Neuronal stem cell (in vitro differentiated cells): ENCODE measurements around the gene ADGRV1.

ENCODE experiments used
- DNase-seq: peaks from one replicate; pipeline ENCODE4 v3.0.0-alpha.2; 2013; ENCODE audit warnings: low spot score
- H2AFZ ChIP-seq: one replicate; pipeline ENCODE4 v1.6.1; 2013; ENCODE audit warnings: mild to moderate bottlenecking, low read length, inconsistent platforms
- H2AK5ac ChIP-seq: 2 replicates; pipeline ENCODE4 v1.6.1; 2013; ENCODE audit warnings: low read depth, mild to moderate bottlenecking, inconsistent platforms, low read length, moderate library complexity, mixed read lengths
- H2BK120ac ChIP-seq: 2 replicates; pipeline ENCODE4 v1.6.1; 2013; ENCODE audit warnings: low read depth, mild to moderate bottlenecking, inconsistent platforms, low read length, moderate library complexity, mixed read lengths
- H2BK12ac ChIP-seq: one replicate; pipeline ENCODE4 v1.6.1; 2013; ENCODE audit warnings: low read length, inconsistent platforms
- H2BK15ac ChIP-seq: 2 replicates; pipeline ENCODE4 v1.6.1; 2013; ENCODE audit warnings: mild to moderate bottlenecking, low read length, inconsistent platforms, mixed read lengths
- H2BK5ac ChIP-seq: one replicate; pipeline ENCODE4 v1.6.1; 2013; ENCODE audit warnings: inconsistent platforms, mild to moderate bottlenecking, low read length, moderate library complexity
- H3K14ac ChIP-seq: one replicate; pipeline ENCODE4 v1.6.1; 2013; ENCODE audit warnings: low read length, inconsistent platforms
- H3K18ac ChIP-seq: 2 replicates; pipeline ENCODE4 v1.6.1; 2013; ENCODE audit warnings: low read length, inconsistent platforms
- H3K23ac ChIP-seq: 2 replicates; pipeline ENCODE4 v1.6.1; 2013; ENCODE audit warnings: low read depth, mild to moderate bottlenecking, mixed read lengths, low read length, inconsistent platforms; ENCODE audit not compliant: poor library complexity
- H3K27ac ChIP-seq: replicated peaks from 3 replicates; pipeline ENCODE4 v1.5.1; 2013; ENCODE audit warnings: low read length, inconsistent platforms
- H3K27me3 ChIP-seq, 3 experiments: 2 replicates each; pipeline ENCODE4 v1.6.1; 2013; ENCODE audit warnings: low read length in 3 of 3, mild to moderate bottlenecking in 2 of 3, inconsistent platforms in 1 of 3, low read depth in 1 of 3, mixed read lengths in 1 of 3, moderate library complexity in 1 of 3; ENCODE audit not compliant: control insufficient read depth in 3 of 3, insufficient read depth in 3 of 3
- H3K36me3 ChIP-seq, 2 donors: replicated peaks in 1 of 2; 2 replicates each; pipeline ENCODE4 v1.6.1; 2013; ENCODE audit warnings: low read length in 2 of 2; ENCODE audit not compliant: control insufficient read depth in 2 of 2, insufficient read depth in 2 of 2
- H3K4ac ChIP-seq: 2 replicates; pipeline ENCODE4 v1.6.1; 2013; ENCODE audit warnings: inconsistent platforms, mild to moderate bottlenecking, low read length, moderate library complexity
- H3K4me1 ChIP-seq, 2 donors: 1 replicate in 1 of 2; 2 replicates in 1 of 2; pipeline ENCODE4 v1.6.1; 2013; ENCODE audit warnings: low read length in 2 of 2, low read depth in 1 of 2; ENCODE audit not compliant: control insufficient read depth in 2 of 2, insufficient read depth in 1 of 2
- H3K4me2 ChIP-seq: one replicate; pipeline ENCODE4 v1.6.1; 2013; ENCODE audit warnings: mild to moderate bottlenecking, low read length, inconsistent platforms; ENCODE audit not compliant: insufficient read depth, poor library complexity, severe bottlenecking
- H3K4me3 ChIP-seq, 2 donors: 2 replicates each; pipeline ENCODE4 v1.5.1; 2013; ENCODE audit warnings: low read length in 2 of 2, mild to moderate bottlenecking in 2 of 2, inconsistent platforms in 1 of 2, moderate library complexity in 1 of 2
- H3K79me1 ChIP-seq: one replicate; pipeline ENCODE4 v1.6.1; 2013; ENCODE audit warnings: low read depth, mild to moderate bottlenecking, inconsistent platforms, low read length, moderate library complexity
- H3K9ac ChIP-seq: one replicate; pipeline ENCODE4 v1.6.1; 2013; ENCODE audit warnings: mild to moderate bottlenecking, low read depth, low read length, inconsistent platforms; ENCODE audit not compliant: poor library complexity
- H3K9me3 ChIP-seq, 2 donors: replicated peaks in 1 of 2; 2 replicates each; pipeline versions ENCODE3 to v1.6.1; 2013; ENCODE audit warnings: low read length in 2 of 2, mild to moderate bottlenecking in 2 of 2, inconsistent platforms in 1 of 2, low read depth in 1 of 2, mixed read lengths in 1 of 2, moderate library complexity in 1 of 2; ENCODE audit not compliant: control insufficient read depth in 2 of 2, insufficient read depth in 1 of 2
- H4K8ac ChIP-seq: one replicate; pipeline ENCODE4 v1.6.1; 2013; ENCODE audit warnings: low read depth, mild to moderate bottlenecking, inconsistent platforms, low read length, moderate library complexity
- H4K91ac ChIP-seq: one replicate; pipeline ENCODE4 v1.6.1; 2013; ENCODE audit warnings: low read length, low read depth, mild to moderate bottlenecking, inconsistent platforms; ENCODE audit not compliant: poor library complexity
- WGBS, 2 donors: extraction: QIAGEN DNeasy Blood & Tissue Kit; methylation state at CpG; one replicate each; pipeline ENCODE4 v1.1.7; 2013; ENCODE audit warnings: missing lambda C conversion rate in 2 of 2, mixed read lengths in 1 of 2; ENCODE audit not compliant: insufficient read length in 2 of 2, insufficient replicate concordance in 1 of 2; ENCODE audit errors: extremely low coverage in 2 of 2; 5-methylcytosine and 5-hydroxymethylcytosine counted together

Gene ADGRV1

GRCh38 chr5:91164424-91164823, 605.8 kb downstream of the ADGRV1 start:
- Histone ChIP-seq H4K91ac (no peak overlapping the region), H3K4me2 (no peak overlapping the region), H3K27me3 (no peaks in the 10 kb centered on the region), H2BK12ac (no peak overlapping the region), H3K9ac (no peak overlapping the region), H3K9me3 (no peaks in the 10 kb centered on the region), H3K23ac (no peak overlapping the region), H2AK5ac (no peak overlapping the region), H3K18ac (no peak overlapping the region), H2AFZ (no peak overlapping the region), H4K8ac (no peak overlapping the region), H3K79me1 (no peaks in the 10 kb centered on the region), H2BK5ac (no peak overlapping the region), H2BK120ac (no peak overlapping the region), H3K27ac (no peak overlapping the region), H3K4me3 (no peak overlapping the region), H3K4me1 (peaks cover 5 to 7% of the 10 kb centered on the region in 2 donors), H3K14ac (no peak overlapping the region), H3K4ac (no peak overlapping the region), H3K36me3 (peaks cover 0 to 3% of the 10 kb centered on the region in 2 donors), H2BK15ac (no peak overlapping the region)
- no CpG with 5 or more reads among the region's 3 CpGs for WGBS, 2 donors
- DNase-seq: no peak

- Histone ChIP-seq H2BK15ac (no peak overlapping the region), H2BK120ac (no peak overlapping the region), H2BK12ac (no peak overlapping the region), H3K14ac (no peak overlapping the region), H3K4me2 (no peak overlapping the region), H3K18ac (no peak overlapping the region), H3K9me3 (no peaks in the 10 kb centered on the region), H3K27me3 (no peaks in the 10 kb centered on the region), H3K23ac (no peak overlapping the region), H2AK5ac (no peak overlapping the region), H3K9ac (no peak overlapping the region), H4K8ac (no peak overlapping the region), H3K36me3 (peaks cover 0 to 3% of the 10 kb centered on the region in 2 donors), H2BK5ac (no peak overlapping the region), H3K4me3 (no peak overlapping the region), H3K4ac (no peak overlapping the region), H2AFZ (no peak overlapping the region), H3K4me1 (peaks cover 5 to 7% of the 10 kb centered on the region in 2 donors), H4K91ac (no peak overlapping the region), H3K79me1 (no peaks in the 10 kb centered on the region), H3K27ac (no peak overlapping the region)
- DNase-seq: no peak
- no CpG with 5 or more reads among the region's 3 CpGs for WGBS, 2 donors
Measured at GRCh38 chr5:91166059-91166807, 607.6 kb downstream of the ADGRV1 start.

- H3K4me1 ChIP-seq: no peaks in the 10 kb centered on the region
- H2AK5ac ChIP-seq: no peak overlapping the region
- no peak overlapping the region for H3K27ac ChIP-seq
- H3K18ac ChIP-seq: no peak overlapping the region
- H3K36me3 ChIP-seq: peaks cover 0 to 3% of the 10 kb centered on the region in 2 donors
- H4K91ac ChIP-seq: no peak overlapping the region
- no peak overlapping the region for H3K14ac ChIP-seq
- H2BK15ac ChIP-seq: no peak overlapping the region
- no peak overlapping the region for H3K4ac ChIP-seq
- H3K4me2 ChIP-seq: no peak overlapping the region
- no peaks in the 10 kb centered on the region for H3K9me3 ChIP-seq
- no peak for DNase-seq
- no peak overlapping the region for H2BK5ac ChIP-seq
- no peak overlapping the region for H2AFZ ChIP-seq
- no peak overlapping the region for H3K9ac ChIP-seq
- no peak overlapping the region for H3K4me3 ChIP-seq
- H3K23ac ChIP-seq: no peak overlapping the region
- H3K27me3 ChIP-seq: no peaks in the 10 kb centered on the region
- no peak overlapping the region for H4K8ac ChIP-seq
- no CpG with 5 or more reads among the region's 1 CpG for WGBS, 2 donors
- H2BK120ac ChIP-seq: no peak overlapping the region
- H2BK12ac ChIP-seq: no peak overlapping the region
- H3K79me1 ChIP-seq: no peaks in the 10 kb centered on the region
Measured at GRCh38 chr5:91168859-91169258, 610.3 kb downstream of the ADGRV1 start.

DNA sequence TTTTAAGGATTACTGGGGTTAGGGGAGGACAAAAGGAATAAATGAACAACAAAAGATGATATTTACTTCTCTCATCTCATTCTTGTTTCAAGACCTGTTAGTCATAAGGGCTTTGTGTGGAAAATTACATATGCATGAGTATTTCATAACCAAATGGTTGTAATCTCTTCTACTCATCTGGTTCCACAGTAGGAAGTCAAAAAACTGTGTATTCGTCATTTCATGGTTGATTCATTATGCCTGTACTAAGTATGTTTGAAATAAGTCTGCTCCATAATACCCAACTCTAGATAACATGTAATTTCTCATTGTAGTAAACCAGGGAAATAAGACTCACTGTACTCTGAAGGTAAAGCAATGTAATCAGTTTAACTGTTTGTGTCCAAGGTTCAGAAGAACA, 611.7 kb downstream of the ADGRV1 start:
- H2BK120ac ChIP-seq: no peak overlapping the region
- H3K9ac ChIP-seq: no peak overlapping the region
- no peak overlapping the region for H2AK5ac ChIP-seq
- H3K27ac ChIP-seq: no peak overlapping the region
- H2BK5ac ChIP-seq: no peak overlapping the region
- DNase-seq: no peak
- no peaks in the 10 kb centered on the region for H3K9me3 ChIP-seq
- no peak overlapping the region for H2BK12ac ChIP-seq
- H4K8ac ChIP-seq: no peak overlapping the region
- H3K23ac ChIP-seq: no peak overlapping the region
- no peak overlapping the region for H2AFZ ChIP-seq
- H3K36me3 ChIP-seq: peaks cover 0 to 3% of the 10 kb centered on the region in 2 donors
- no peaks in the 10 kb centered on the region for H3K4me1 ChIP-seq
- H4K91ac ChIP-seq: no peak overlapping the region
- no peaks in the 10 kb centered on the region for H3K79me1 ChIP-seq
- H3K4me3 ChIP-seq: no peak overlapping the region
- no peak overlapping the region for H3K4me2 ChIP-seq
- no peak overlapping the region for H2BK15ac ChIP-seq
- H3K4ac ChIP-seq: no peak overlapping the region
- no peaks in the 10 kb centered on the region for H3K27me3 ChIP-seq
- no peak overlapping the region for H3K14ac ChIP-seq
- H3K18ac ChIP-seq: no peak overlapping the region
- no CpG with 5 or more reads among the region's 1 CpG for WGBS, 2 donors
